ENCODE measurements around the gene FAM136A.
"Not testable (repeated sequence)": the region's sequence is repeated elsewhere in the genome, so short reads cannot be mapped to it uniquely, and the experiment has no call there.

Gene FAM136A

DNA sequence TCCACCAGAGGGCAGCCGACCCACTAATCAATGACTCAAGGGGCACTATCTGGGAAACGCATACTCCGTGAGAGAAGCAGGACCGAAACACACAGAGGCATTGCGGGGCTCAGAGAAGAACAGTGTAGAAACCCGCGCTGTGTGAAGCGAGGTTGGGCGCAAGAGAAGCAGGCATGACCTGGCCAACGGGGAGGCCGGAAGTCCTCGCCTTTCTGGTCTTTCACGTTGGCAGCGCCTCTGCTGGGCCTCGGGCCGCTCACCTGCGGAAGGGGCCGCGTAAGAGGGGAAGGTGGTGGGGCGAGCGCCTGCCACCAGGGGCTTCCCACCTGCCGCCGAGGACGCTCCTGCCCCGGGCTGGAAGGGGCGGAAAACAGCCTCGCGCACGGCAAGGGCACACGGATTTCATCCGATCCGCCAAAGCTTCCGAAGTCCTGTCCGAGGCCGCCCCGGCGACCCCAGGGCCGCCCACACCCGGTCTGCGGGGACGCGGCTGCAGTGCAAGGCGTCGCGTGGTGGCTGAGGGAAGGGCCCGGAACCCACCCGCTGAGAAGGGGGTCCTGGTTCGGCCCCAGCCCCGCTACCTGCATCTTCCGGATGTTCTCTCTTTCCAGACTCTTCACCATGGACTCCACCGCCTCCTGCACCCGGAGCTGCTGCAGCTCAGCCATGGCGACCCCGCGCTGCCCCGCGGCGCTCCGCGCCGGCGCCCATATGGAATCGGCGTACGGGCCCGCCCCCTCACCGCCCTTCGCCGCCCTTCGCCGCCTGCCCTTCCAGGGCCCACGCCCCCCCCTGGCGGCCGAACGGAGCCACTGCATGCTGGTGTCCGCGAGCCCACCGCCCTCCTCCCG, at the start of gene FAM136A:
TSS of gene FAM136A (minus strand) at position 724 of the 851 bp plus-strand sequence. CDS start at position 668, 56 bp downstream.
- peak; percentile 78 for DNase-seq

DNA sequence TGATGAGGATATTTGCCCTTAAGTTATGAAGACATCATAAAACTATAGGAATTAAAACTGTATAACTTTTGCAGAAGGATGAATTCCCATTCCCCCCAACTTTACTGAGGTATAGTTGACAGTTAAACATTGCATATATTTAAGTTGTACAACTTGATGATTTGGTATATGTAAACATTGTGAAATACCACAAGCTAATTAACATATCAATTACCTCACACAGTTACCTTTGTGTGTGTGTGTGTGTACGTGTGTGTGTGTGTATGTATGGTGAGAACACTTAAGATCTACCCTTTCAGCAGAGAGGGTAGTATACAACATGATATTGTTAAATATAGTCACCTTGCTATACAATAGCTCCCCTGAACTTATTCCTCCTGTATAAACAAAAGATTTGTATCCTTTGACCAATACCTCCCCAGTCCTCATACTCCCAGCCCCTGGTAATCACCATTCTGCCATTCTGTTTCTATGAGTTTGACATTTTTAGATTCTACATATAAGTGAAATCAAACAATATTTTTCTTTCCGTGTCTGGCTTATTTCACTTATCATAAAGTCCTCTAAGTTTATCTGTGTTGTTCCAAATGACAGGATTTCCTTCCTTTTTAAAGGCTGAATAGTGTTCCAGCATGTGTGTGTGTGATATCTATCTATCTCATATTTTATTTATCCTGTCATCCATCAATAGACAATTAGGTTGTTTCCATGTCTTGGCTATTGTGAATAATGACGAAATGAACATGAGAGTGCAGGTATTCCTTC, 48.2 kb upstream of the FAM136A start:
- DNase-seq, result no peak

DNA sequence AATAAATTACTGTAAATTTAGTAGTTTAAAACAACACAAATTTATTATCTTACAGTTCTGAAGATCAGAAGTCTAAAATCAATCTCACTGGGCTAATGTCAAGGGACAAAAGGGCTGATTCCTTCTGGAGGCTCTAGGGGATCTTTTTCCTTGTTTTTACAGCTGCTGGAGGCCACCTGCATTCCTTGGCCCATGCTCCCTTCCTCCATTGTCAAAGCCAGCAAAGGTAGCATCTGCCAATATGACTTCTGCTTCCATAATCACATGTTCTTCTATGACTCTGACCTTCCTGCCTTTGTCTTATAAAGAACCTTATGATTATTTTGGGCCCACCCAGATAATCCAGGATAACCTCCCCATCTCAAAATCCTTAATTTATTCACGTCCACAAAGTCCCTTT, 46.0 kb upstream of the FAM136A start:
- DNase-seq, result no peak

DNA sequence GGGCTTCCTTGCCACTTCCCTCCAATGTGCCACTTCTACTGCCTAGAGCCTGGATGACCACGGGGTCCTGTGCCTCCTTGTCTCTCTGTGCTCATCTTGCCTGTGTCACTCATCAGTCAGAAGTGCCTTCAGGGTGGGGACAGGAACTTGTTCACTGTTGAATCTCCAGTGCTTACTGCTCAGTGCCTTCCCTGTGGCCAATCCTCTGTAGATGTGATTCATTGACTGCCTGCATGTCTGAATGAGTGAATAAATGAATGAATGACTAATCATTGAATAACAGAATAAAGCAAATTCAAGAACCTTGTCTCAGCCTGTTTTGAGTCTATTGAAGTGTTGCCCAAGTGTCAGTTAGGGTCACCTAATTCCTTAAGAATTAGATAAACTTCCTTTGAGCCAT, 42.3 kb upstream of the FAM136A start:
- peak; percentile 20 for DNase-seq

DNA sequence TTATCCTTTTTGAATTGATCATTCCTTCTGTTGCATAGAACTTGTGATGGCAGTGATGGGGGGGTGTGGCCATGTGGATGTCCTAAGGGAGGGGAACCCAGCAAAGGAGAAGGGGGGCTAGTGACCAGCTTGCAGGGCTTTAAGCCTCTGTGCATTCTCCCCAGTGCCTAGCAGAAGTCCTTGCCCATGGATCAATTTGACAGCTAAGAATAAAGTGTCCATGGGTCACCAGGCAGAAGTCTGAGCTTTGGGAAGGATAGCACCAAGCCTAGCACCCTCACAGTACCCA, 39.6 kb upstream of the FAM136A start:
- DNase-seq, result no peak

DNA sequence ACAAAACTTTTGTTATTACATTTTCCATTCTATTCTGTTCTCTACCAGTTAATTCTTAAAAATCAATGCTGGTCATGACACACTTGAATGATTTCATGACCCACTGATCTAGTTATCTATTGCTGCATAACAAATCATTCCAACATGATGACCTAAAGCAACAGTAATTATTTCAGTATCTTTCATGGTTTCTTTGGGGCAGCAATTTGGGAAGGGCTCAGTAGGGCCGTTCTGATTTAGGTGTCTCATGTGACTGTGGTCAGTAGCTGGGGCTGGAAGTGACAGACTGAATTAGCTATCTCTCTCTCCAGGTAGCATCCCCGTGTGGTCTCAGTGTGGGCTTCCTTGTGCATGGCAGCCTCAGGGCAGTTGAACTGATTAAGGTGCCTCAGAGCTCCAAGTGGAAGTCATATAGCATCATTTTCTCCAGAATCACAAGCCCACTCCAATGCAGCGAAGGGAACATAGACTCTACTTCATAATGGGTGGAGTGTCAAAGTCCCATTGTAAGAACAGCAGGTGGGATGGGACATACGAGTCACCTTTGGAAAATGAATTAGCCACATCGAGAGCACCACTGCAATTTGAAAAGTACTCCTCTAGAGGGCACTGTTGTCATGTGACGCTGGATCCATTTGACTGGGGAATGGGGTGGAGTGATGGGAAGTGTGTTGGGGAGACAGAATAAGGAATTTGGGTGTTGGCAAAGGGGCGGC, 39.1 kb upstream of the FAM136A start:
- peak; percentile 34 for DNase-seq

DNA sequence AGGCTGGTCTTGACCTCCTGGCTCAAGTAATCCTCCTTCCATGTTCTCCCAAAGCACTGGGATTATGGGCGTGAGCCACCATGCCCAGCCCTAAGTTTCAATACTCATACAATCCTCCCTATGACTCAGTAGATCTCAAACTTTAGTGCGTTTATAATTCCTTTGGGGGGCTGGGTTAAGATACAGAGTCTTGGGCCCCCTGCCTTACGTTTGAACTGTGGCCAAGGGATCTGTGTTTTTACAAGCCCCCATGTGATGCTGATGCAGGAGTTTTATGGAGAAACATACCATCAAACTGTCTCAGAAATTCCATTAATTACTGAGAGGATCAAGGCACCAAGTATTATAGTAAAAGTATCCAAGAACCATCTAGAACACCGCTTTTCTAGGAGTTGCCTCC, 38.2 kb upstream of the FAM136A start:
- no peak for DNase-seq

DNA sequence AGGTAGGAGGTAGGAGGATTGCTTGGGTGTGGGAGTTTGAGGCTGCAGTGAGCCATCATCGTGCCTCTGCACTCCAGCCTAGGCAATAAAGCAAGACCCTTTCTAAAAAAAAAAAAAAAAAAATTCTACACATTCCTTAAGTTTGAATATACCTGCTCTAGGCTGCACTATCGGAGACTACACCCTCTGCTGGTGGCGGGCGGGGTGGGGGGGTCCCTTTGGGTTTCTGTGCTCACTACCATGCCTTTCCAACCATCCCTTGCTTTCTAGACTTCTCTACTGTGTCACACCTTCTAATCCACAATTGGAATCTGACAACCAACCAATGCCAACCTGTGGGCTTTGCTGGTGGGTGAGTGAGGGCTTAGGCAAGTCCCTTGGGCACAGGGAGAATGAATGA, 34.7 kb upstream of the FAM136A start:
- no peak for DNase-seq

DNA sequence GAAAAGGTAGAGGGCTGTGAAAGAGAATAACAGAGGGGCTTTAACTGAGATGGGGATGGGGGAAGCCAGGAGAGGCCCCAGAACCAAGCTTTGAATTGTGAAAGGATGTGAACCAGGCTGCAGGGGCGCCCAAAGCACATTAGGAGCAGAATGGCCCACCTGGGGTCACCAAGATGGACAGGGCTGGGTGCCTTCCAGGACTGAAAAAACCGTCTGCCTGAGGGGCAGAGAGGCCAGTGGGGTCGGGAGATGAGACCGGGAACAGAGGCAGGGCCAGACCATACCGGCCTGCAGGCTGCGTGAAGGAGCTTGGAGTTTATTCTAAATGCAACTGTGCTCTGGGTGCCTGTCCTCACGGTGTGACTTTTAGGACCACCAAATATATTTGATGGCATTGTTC, 29.1 kb upstream of the FAM136A start:
- no peak for DNase-seq

DNA sequence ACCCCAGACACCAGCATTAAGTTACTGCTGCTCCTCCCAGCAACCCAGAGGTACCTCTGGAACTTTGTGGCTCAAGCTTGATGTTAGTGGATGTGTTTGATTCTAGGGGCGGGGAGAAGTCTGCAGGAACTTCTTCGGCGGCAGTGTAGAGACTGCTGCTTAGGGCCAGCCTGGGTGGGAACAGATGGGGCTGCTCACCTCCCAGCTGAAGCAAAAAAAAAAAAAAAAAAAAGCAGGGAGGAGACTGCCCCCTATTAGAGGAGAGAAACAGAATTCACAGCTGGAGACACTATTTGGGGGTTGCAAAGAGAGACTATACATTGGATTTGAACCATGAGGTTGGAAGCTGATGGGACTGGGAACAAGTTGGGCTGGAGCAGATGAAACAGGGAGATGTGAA, 28.6 kb upstream of the FAM136A start:
- DNase-seq, result no peak

DNA sequence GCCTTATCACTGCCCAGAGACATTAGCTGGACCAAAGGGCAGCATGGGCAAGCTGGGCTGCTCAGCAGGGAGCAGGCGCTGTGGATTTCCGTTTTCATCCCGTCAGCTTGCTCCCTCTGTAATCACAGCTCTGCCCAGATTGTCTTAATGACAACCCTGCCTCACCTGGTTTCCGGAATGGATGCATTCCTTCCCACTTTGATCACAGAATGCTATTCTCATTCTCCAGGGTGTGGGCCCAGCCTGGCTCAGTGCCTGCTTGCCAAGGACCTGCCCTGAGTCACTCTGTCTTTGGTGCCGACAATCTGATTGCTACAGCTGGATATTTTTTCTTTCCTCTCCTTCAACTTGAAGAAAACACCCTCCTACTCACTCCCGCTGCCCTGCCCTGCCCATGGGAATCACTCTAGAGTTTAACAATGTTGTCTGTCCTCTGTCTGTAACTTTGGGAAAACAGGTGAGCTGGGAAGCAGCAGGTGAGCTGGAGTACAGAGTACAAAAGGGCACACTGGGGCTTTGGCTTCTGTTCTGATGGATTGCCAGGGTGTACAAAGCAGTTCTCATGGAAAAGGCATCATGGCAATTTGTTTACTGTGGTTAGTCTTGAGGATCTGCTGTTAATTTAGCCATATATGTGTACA, 27.2 kb upstream of the FAM136A start:
- no peak for DNase-seq

DNA sequence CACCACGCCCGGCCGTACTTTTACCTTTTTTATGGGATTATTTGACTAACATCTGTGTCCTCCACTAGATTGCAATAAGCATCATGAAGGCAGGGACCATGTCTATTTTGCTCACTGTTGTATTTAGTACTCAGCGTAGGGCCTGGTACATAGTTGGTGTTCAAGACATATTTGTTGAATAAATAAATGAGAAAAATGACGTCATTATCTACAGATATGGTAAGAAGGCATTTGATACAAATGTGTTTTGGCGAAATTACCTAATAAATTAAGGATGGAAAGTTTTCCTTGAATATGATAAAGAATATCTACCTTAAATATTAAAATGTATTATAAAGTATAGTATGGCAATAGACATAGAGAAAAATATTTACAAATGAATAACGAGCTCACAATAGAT, 24.0 kb upstream of the FAM136A start:
- no peak for DNase-seq

DNA sequence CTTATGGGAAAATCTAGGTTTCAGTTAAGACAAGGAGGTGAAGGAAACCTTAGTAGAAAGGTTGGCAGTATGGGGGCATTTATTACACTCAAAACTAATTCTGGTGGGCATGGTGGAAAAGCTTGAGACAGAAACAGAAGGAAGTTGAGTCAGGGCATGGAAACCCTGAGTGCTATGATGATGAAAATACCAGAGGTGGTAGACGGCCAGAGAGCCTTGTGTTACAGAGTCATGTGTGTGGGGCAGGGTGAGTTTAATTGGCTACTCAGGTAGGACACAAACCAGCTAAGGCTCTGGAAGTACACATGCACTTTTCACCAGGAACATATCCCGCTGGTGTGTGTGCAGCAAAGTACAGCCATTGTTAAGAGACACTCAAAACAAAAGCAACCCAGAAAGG, 20.7 kb upstream of the FAM136A start:
- DNase-seq, result no peak

DNA sequence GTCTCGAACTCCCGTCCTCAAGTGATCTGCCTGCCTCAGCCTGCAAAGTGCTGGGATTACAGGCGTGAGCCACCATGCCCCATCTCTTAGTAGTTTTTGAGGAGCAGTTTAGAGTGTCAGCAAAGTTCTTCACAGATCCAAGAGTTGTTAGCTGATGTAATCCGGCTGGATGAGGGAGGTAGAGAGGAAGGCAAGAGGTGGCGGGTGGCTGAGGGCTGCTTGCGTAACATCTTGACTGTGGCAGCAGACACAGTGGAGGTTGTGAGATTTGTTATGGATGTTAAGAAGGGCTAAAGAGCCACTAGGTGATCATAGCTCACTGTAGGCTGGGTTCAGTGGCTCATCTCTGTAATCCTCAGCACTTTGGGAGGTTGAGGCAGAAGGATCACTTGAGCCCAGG, 19.5 kb upstream of the FAM136A start:
- no peak for DNase-seq

DNA sequence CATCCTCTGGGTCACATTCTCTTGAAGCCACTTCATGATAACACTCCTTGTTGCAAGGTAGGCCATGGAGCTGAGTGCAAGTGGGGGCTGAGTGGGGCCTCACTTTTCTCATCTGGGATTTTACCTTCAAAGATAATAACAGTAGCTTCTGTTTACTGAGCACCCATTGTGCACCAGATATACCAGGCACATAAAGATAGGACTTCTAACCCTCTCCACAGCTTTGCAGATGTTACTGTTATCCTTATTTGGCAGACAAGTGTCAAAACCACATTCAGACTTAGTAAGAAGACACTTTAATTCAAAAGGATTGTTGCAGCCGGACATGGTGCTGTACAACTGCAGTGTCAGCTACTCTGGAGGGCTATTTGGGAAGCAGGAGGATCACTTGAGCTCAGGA, 12.8 kb upstream of the FAM136A start:
- no peak for DNase-seq

DNA sequence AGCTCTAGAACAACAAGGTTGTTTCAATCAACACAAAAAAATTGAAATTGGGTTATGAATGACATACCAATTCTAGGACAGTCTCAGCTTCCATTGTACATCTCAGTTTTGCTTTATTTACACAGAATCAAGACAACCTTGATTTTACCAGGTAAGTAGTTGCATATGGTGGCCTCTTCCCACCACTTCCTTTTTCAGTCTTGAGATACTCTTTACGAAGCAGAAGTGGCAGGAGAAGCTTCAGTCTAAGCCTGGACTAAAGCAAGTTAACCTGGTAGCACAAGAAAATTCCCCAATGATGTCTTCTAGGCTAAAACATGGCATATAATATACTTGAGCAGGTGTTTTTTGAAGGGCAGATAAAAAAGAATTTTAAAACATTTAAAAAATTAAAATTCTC, 10.7 kb upstream of the FAM136A start:
- DNase-seq, result no peak

DNA sequence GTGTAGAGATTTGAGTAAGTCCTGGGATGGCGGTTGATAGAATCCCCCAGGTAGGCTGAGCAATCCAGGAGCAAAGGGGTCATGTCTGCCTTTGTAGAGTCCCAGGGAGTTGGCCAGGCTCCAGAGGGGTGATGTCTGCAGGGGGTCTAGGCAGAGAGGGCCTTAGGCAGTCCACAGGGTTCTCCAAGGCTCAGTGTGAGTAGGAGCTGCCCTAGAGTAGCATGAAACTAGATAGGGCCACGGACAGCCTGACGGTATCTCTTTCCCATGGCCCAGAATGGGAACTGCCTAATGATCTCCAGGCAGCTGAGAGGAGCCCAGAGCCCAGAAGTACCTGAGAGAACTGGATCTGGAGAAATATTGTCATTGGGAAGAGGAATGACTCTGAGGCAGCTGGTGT, 9.0 kb upstream of the FAM136A start:
- DNase-seq, result no peak

DNA sequence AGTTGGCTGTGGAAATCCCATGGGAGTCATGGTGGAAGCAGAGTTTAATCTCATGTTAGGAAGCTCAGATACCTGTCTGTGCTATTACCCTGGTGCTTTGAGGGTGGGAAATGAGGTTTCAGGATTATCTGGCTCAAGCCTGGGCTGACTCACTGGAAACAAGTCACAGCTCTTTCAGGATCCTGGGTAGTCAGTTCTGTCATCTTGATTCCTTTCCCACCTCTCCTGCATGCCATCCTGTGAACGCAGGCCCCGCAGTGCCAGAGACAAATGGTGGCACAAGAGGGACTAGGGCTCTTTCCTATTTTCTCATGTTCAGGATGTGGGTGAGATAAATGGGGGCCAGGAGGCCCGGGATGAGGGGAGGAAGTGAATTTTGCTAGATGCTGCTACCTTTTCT, 3.7 kb upstream of the FAM136A start:
- DNase-seq, result no peak

DNA sequence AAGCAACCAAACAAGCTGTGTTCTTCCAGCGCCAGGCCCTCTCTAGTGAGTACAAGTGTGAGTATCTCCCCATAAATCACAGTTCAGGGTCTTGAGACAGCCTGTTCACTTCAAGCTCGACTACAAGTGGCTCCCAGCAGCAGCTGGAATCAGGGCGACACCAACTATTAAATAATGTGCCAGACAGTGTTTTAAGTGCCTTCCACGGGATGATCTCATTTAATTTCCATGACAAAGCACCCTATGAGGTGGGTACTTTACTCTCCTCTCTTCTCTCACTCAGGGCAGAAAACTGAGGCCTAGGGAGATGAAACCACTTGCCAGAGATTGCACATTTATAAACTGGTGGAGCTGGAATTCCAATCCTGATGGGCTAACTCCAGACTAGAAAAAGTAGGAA, 2.6 kb upstream of the FAM136A start:
- no peak for DNase-seq

DNA sequence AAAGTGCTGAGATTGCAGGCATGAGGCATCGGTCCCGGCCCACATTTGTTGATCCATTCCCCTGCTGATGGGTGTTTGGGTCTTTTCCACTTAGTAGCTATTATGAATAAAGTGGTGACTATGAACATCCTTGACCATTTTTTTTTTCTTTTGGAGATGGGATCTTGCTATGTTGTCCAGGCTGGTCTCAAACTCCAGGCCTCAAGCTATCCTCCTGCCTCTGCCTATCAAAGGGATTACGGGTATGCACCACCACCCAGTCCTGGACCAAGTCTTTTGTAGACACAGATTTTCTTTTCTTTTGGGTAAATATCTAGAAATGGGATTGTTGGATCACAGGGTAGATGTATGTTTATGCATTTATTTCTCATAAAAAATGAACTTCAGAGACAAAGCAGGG, 1.3 kb upstream of the FAM136A start:
- no peak for DNase-seq

DNA sequence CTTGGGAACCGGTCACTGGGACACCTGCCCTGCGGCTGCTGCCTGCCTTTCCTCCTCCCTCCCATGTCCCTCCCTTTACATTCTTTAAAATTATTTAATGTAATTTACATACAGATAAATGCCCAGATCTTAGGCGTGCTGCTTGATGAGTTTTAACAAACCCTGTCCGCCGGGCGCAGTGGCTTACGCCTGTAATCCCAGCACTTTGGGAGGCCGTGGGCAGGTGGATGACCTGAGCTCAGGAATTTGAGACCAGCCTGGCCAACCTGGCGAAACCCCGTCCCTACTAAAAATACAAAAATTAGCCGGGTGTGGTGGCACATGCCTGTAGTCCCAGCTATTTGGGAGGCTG, 304 bp upstream of the FAM136A start:
- not testable (repeated sequence) for DNase-seq

DNA sequence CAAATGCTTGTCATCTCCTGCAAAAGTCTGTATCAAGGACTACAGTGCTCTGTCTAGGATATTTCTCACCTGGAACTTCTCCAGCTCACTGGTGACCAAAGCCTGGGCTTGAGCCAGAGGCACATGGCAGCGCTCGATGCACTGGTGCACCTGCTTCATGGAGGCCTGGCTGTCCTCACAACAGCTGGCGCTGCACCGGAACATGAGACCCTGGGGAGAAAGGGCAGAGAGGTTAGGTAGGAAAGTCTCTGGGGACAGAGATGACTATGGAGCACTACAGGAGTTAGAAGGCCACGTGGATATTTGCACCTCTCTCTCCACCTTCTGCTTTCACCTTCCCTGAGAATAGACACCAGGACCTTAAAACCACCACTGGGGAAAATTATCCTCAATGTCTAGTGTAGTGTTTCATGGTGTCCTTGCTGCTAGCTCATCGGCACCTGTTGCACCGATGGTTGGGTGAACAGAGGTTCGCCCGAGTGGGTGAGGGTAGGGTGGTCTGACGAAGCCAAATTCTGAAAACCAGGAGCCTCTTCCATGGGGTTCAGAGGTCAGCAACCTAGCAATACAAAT, 1.0 kb downstream of the FAM136A start:
- DNase-seq, result no peak

DNA sequence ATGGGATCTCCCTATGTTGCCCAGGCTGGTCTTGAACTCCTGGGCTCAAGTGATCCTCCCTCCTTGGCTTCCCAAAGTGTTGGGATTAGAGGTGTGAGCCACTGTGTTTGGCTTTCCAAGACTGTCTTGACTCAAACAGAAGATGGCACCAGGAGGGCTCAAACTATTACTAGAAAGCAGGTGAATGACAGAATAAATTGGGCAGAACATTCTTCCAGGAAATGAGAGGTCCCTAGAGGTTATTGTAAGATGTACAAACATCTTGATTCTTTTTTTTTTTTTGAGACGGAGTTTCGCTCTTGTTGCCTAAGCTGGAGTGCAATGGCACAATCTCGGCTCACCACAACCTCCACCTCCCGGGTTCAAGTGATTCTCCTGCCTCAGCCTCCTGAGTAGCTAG, 4.0 kb downstream of the FAM136A start:
- not testable (repeated sequence) for DNase-seq

All from fibroblast of upper back skin (primary cell).